Epithelial cell of proximal tubule (primary cell): ENCODE data around the gene ADAP2. TPM values are rescaled to one million over a fixed set of nuclear protein-coding genes. Genes with fewer than 3 reads are reported as not detected.

Source experiments
- DNase-seq: peaks from one replicate; pipeline ENCODE4 v3.0.0-alpha.2; 2011; ENCODE audit warnings: low read depth
- H3K4me3 ChIP-seq: 2 replicates; pipeline ENCODE4 v1.5.1; 2011; ENCODE audit warnings: low read depth, mild to moderate bottlenecking, low read length
- total RNA-seq: library from RNA; depleted of rRNA; stranded (reverse); fragments of >200 nt; gene quantifications from 2 replicates; pipeline ENCODE4 v1.2.3, GENCODE V29; 2015
- TF ChIP-seq, protein P1 (sequence below): conservative IDR thresholded peaks from 2 replicates; pipeline ENCODE4 v1.5.1; 2012; ENCODE audit warnings: low read depth, mild to moderate bottlenecking, low read length

Gene ADAP2, protein sequence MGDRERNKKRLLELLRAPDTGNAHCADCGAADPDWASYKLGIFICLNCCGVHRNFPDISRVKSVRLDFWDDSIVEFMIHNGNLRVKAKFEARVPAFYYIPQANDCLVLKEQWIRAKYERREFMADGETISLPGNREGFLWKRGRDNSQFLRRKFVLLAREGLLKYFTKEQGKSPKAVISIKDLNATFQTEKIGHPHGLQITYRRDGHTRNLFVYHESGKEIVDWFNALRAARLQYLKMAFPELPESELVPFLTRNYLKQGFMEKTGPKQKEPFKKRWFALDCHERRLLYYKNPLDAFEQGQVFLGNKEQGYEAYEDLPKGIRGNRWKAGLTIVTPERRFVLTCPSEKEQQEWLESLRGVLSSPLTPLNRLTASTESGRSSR
- 4.6 and 5.1 TPM in 2 replicates for total RNA-seq

DNA sequence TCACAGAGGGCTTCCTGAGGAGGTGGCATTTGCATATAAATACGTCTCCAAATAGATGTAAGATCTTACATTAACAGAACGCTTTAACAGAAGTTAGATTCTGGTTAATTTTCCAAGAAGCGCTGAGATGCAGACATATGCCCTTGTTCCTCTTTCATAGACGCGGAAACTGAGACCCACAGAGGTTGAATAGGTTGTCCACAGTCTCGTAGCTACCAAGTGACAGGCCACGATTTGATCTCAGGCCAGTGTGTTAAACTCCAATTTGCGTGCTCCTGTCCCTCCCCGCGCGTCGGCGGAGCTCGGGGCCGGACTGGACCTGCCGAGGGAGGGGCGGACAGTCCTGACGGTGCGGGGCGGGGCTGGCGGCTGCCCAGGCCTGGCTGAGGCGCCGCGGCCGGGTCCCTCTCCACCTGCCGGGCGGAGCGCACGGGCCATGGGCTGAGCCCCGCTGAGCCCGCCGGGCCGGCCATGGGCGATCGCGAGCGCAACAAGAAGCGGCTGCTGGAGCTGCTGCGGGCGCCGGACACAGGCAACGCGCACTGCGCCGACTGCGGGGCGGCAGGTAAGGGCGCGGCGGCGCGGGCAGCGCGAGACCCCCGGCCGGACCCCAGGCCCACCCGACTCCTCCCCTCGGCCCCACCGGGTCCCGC lies at the start of gene ADAP2:
ADAP2 (plus strand) TSS at position 402 of the 653 bp plus-strand sequence; CDS start at position 472, 70 bp downstream.
- H3K4me3 ChIP-seq: peak within 1 kb of the TSS; percentile 59
- TF ChIP-seq, protein P1, sequence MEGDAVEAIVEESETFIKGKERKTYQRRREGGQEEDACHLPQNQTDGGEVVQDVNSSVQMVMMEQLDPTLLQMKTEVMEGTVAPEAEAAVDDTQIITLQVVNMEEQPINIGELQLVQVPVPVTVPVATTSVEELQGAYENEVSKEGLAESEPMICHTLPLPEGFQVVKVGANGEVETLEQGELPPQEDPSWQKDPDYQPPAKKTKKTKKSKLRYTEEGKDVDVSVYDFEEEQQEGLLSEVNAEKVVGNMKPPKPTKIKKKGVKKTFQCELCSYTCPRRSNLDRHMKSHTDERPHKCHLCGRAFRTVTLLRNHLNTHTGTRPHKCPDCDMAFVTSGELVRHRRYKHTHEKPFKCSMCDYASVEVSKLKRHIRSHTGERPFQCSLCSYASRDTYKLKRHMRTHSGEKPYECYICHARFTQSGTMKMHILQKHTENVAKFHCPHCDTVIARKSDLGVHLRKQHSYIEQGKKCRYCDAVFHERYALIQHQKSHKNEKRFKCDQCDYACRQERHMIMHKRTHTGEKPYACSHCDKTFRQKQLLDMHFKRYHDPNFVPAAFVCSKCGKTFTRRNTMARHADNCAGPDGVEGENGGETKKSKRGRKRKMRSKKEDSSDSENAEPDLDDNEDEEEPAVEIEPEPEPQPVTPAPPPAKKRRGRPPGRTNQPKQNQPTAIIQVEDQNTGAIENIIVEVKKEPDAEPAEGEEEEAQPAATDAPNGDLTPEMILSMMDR: no peak
- no peak for DNase-seq

DNA sequence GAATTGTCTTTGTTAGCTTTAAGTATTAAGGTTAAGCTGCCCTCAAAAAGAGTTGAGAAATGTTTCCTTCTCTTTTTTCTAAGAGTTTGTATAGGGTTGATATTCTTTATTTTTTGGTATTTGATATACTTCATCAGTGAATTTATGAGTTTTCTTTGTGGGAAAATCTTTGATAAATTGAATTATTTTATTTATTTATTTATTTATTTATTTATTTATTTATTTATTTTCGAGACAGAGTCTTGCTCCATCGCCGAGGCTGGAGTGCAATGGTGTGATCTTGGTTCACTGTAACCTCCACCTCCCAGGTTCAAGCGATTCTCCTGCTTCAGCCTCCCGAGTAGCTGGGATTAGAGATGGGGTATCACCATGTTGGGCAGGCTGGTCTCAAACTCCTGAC lies 35.6 kb upstream of the ADAP2 start:
- H3K4me3 ChIP-seq: no peak overlapping the region
- TF ChIP-seq, protein P1: no peak
- DNase-seq: no peak

DNA sequence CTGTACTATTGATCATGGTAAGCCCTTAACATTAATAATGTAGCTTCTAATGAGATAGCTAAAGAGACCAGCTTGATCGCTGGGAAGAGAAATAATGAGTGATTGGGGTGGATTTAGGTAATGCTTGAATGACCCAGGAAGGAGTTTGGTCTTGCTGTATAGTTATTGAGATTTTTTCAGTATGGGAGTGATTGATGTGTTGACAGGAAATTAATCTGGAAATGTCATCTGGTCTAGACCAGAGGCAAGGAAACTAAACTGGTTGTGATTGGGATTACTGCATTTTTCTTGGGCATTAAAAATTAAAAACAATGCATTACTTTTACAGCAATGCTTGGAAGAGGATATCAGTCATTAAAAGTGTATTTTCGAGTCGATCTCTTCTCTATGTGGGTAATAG lies 27.5 kb upstream of the ADAP2 start:
- TF ChIP-seq, protein P1: no peak
- H3K4me3 ChIP-seq: no peak overlapping the region
- no peak for DNase-seq

DNA sequence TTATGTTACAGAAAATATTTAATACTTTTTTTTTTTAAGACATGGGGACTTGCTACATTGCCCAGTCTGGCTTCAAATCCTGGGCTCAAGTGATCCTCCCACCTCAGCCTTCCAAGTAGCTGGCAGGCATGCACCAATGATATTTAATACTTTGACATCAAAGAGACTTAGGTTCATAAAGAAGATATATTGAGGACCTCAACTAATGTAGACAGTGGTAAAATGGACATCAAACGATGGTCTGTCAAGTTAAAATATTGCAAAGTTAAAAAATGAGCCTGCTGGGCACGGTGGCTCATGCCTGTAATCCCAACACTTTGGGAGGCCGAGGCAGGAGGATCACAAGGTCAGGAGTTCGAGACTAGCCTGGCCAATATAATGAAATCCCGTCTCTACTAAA lies 24.4 kb upstream of the ADAP2 start:
- TF ChIP-seq, protein P1: no peak
- DNase-seq: no peak
- no peak overlapping the region for H3K4me3 ChIP-seq

DNA sequence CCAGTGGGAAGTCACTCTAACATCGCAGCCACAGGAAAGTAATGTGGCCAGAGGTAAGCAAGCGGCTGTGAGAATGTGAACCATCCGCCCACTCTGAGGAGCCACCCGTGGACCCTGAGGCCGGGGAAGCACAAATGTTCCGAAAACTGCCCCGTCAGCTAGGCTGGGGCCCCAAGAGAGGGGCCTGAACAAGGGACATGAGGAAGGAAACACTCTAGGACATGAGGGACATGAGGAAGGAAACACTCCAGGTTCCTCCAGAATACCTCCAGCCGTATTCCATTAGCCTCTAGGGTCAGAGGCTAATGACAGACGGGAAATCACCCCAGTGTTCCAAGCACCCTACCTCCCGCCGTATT lies 16.0 kb upstream of the ADAP2 start:
- peak overlapping the region; percentile 99 for H3K4me3 ChIP-seq
- DNase-seq: peak; percentile 12
- TF ChIP-seq, protein P1: no peak

DNA sequence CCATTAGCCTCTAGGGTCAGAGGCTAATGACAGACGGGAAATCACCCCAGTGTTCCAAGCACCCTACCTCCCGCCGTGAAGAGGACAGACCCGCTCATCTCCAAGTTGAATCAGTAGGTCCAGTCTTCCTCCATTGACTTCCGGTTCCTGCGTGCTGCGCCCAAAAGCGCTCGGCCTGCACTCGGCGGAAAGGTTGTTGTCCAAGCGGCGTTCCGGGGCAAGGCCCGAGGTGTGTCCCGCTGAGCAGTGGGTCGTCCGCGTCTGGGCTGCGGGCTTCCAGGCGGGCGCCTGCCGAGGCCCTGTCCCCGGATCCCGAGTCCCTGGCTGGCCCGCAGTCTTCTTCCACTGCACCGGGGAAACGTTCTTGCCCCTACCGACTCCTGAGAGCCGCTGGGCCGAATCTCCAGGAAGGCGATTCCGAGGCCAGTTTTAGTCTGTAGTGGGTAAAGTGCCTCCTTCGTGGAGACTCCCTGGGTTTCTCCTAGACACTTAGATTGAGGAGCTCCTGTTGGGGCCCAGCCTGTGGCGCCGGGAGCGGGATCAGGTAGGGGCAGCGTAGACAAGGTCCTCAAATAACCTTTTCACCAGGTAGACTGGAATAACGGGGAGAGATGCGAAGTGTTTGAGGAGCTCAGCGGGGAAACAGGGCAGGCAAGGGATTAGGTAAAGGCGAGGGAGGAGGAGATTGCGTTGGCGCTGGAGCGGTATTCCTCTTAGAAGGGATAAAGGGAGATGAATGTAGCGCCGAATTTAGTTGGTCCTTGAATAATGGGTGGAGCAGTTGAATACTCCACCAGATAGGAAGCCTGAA lies 15.4 kb upstream of the ADAP2 start, which contains the start of gene TEFM:
TEFM (minus strand) TSS at position 138 of the 811 bp plus-strand sequence; CDS start at position 98, 40 bp downstream.
- peak within 1 kb of the TSS; percentile 99 for H3K4me3 ChIP-seq
- DNase-seq: peak; percentile 64
- TF ChIP-seq, protein P1: no peak
